Measurements from ENCODE around the gene BEX1.

DNA sequence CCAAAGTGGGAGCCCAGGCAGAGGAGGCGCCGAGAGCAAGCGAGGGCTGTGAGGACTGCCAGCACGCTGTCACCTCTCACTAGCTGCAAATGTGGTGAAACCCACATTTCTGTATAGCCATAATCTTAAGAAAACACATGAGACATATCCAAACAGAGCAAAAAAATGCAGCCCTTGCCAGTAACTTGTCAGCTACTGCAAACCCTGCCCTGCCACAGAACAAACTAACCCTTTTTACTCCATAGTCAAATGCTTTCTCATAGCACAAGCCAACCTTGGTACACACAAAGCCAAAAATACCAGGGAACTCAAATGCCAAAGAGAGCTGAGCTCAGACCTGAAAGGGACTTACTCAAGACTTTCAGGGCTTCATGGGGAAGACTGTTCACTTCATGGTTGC lies 43.9 kb upstream of the BEX1 start:
- no peak for TF ChIP-seq EZH2 (IDR thresholded peaks at IDR 0.05; ENCODE audit: borderline replicate concordance, low read depth, low read length, severe bottlenecking)
- TF ChIP-seq, protein P1, sequence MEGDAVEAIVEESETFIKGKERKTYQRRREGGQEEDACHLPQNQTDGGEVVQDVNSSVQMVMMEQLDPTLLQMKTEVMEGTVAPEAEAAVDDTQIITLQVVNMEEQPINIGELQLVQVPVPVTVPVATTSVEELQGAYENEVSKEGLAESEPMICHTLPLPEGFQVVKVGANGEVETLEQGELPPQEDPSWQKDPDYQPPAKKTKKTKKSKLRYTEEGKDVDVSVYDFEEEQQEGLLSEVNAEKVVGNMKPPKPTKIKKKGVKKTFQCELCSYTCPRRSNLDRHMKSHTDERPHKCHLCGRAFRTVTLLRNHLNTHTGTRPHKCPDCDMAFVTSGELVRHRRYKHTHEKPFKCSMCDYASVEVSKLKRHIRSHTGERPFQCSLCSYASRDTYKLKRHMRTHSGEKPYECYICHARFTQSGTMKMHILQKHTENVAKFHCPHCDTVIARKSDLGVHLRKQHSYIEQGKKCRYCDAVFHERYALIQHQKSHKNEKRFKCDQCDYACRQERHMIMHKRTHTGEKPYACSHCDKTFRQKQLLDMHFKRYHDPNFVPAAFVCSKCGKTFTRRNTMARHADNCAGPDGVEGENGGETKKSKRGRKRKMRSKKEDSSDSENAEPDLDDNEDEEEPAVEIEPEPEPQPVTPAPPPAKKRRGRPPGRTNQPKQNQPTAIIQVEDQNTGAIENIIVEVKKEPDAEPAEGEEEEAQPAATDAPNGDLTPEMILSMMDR (IDR thresholded peaks at IDR 0.05; ENCODE audit: borderline replicate concordance, extremely low read depth, low read length, poor library complexity, severe bottlenecking) = no peak
